ENCODE data around the gene CNTNAP5. TPM values are rescaled to one million over a fixed set of nuclear protein-coding genes. Genes with fewer than 3 reads are reported as not detected.
A peak's percentile ranks its signal among the peaks of the same experiment; 100 is the strongest.

Gene CNTNAP5
- total and polyA plus RNA-seq, 9 of the 15 experiments (the other 6 are each of a cell fraction or from before 2014, with no cell fraction given): not detected

DNA sequence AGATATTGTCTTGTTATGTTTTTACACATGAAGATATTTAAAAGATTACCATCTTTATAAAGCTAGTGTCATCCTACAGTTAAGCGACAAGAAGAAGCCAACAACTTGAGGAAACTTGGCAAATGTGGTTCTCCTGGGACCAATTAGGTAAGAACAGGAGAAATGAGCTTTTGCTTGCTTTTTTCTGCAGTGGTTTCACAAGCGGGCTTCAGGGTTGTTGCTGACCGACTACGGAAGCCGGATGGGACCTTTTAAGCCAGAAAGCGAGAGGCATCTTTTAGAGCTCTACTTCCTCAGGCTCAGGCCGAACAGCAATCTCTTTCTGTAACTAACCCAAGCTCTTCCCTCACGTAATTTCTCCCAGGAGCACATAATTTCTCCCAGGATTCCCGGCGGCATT is 256.5 kb downstream of the CNTNAP5 start:
- Histone ChIP-seq H3K36me3 (ENCODE audit: control insufficient read depth, insufficient read depth, low read length) (no peaks in the 10 kb centered on the region), H3K9me3 (replicated peaks; ENCODE audit: control insufficient read depth, insufficient read depth, low read depth, low read length) (no peaks in the 10 kb centered on the region), H3K79me2 (ENCODE audit: control insufficient read depth, insufficient read depth, low read length) (no peaks in the 10 kb centered on the region), H2AFZ (ENCODE audit: low read depth, low read length) (no peak overlapping the region), H3K4me1 (replicated peaks in 1 of 2; ENCODE audit: control insufficient read depth in 2 of 2, insufficient read depth in 2 of 2, low read length in 2 of 2) (no peaks in the 10 kb centered on the region), H3K4me2 (ENCODE audit: insufficient read depth, low read length) (no peak overlapping the region), H3K9me1 (ENCODE audit: control insufficient read depth, insufficient read depth, low read length) (no peaks in the 10 kb centered on the region), H4K20me1 (replicated peaks; ENCODE audit: control insufficient read depth, insufficient read depth, low read length) (no peaks in the 10 kb centered on the region), H3K27me3 (ENCODE audit: control insufficient read depth in 2 of 2, insufficient read depth in 2 of 2, low read length in 2 of 2) (no peaks in the 10 kb centered on the region), H3K27ac (ENCODE audit: extremely low read depth, low read depth, low read length) (no peak overlapping the region), H3K4me3 (no peak overlapping the region), H3K9ac (ENCODE audit: insufficient read depth in 1 of 2, low read depth in 2 of 2, low read length in 2 of 2) (no peak overlapping the region)
- FAIRE-seq: no peak
- DNase-seq (ENCODE audit: extremely low read depth in 1 of 4, low spot score in 3 of 4): no peak
- BruUV-seq (replicated peaks): no TSS peak
- ATAC-seq: no peak
- ChIA-PET CTCF (ENCODE audit: low intra/inter-chr PET ratio) (no interaction called here), POLR2A (no interaction called here)
- intact Hi-C loops (cut with micrococcal nuclease): no loop called here
- no peak for TF ChIP-seq RB1 (IDR thresholded peaks at IDR 0.05; ENCODE audit: low read depth)
- TF ChIP-seq TRIM28 (IDR thresholded peaks at IDR 0.05): no peak
- TF ChIP-seq, protein P1, sequence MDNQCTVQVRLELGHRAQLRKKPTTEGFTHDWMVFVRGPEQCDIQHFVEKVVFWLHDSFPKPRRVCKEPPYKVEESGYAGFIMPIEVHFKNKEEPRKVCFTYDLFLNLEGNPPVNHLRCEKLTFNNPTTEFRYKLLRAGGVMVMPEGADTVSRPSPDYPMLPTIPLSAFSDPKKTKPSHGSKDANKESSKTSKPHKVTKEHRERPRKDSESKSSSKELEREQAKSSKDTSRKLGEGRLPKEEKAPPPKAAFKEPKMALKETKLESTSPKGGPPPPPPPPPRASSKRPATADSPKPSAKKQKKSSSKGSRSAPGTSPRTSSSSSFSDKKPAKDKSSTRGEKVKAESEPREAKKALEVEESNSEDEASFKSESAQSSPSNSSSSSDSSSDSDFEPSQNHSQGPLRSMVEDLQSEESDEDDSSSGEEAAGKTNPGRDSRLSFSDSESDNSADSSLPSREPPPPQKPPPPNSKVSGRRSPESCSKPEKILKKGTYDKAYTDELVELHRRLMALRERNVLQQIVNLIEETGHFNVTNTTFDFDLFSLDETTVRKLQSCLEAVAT (IDR thresholded peaks at IDR 0.05): no peak
- 2% methylated on average over 10 of the region's 10 CpGs for WGBS (ENCODE audit: insufficient coverage, low coverage, missing lambda C conversion rate)
- in situ Hi-C loops (cut with MboI): no loop called here

DNA sequence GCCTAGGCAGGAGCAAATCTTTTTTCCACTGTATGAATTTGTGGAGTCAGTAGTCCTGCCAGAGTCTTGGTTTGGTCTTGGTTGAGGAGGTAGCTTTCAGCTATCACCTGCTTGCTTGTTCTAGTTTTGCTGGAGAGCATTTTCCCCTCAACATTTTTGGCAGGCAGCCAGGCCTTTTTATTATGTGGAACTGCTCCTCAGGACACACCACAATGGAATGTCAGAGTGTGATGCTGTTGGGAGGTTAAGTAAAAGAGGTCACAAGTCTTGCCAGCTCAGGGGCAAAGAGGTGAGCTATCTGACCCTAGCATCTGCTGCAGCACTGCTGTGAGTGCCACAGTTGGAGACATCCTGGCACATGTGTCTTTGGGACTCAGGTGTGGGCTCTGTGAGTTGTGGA is 258.0 kb downstream of the CNTNAP5 start:
- ChIA-PET CTCF (ENCODE audit: low intra/inter-chr PET ratio) (no interaction called here), POLR2A (no interaction called here)
- no TSS peak for BruUV-seq (replicated peaks)
- Histone ChIP-seq H3K9me3 (replicated peaks; ENCODE audit: control insufficient read depth, insufficient read depth, low read depth, low read length) (no peaks in the 10 kb centered on the region), H3K4me2 (ENCODE audit: insufficient read depth, low read length) (no peak overlapping the region), H3K36me3 (ENCODE audit: control insufficient read depth, insufficient read depth, low read length) (no peaks in the 10 kb centered on the region), H3K4me1 (replicated peaks in 1 of 2; ENCODE audit: control insufficient read depth in 2 of 2, insufficient read depth in 2 of 2, low read length in 2 of 2) (no peaks in the 10 kb centered on the region), H3K4me3 (no peak overlapping the region), H3K79me2 (ENCODE audit: control insufficient read depth, insufficient read depth, low read length) (no peaks in the 10 kb centered on the region), H3K27me3 (ENCODE audit: control insufficient read depth in 2 of 2, insufficient read depth in 2 of 2, low read length in 2 of 2) (no peaks in the 10 kb centered on the region), H4K20me1 (replicated peaks; ENCODE audit: control insufficient read depth, insufficient read depth, low read length) (no peaks in the 10 kb centered on the region), H3K27ac (ENCODE audit: extremely low read depth, low read depth, low read length) (no peak overlapping the region), H3K9ac (ENCODE audit: insufficient read depth in 1 of 2, low read depth in 2 of 2, low read length in 2 of 2) (no peak overlapping the region), H3K9me1 (ENCODE audit: control insufficient read depth, insufficient read depth, low read length) (no peaks in the 10 kb centered on the region), H2AFZ (ENCODE audit: low read depth, low read length) (no peak overlapping the region)
- intact Hi-C loops (cut with micrococcal nuclease): no loop called here
- FAIRE-seq (no peak), DNase-seq (ENCODE audit: extremely low read depth in 1 of 4, low spot score in 3 of 4) (no peak), ATAC-seq (no peak)
- in situ Hi-C loops (cut with MboI): no loop called here
- TF ChIP-seq TFE3 (CRISPR knock-in tag; IDR thresholded peaks at IDR 0.05): no peak
- no peak for TF ChIP-seq ZNF609 (CRISPR knock-in tag; IDR thresholded peaks at IDR 0.05; ENCODE audit: borderline replicate concordance)
- TF ChIP-seq NFIX (CRISPR knock-in tag; IDR thresholded peaks at IDR 0.05; ENCODE audit: low read depth): peak; percentile 44
- no peak for TF ChIP-seq PYGO2 (tag; IDR thresholded peaks at IDR 0.05)
- TF ChIP-seq TRIM28 (IDR thresholded peaks at IDR 0.05): no peak
- TF ChIP-seq ZNF253 (CRISPR knock-in tag; conservative IDR thresholded peaks at IDR 0.05): no peak

Data from K562 (cell line).